ENCODE data around the gene MPPED2.

- TF ChIP-seq SUZ12 (IDR thresholded peaks at IDR 0.05; ENCODE audit: extremely low read depth, insufficient read depth, insufficient read length) (no peak), ZNF274 (IDR thresholded peaks at IDR 0.05; ENCODE audit: low read depth, low read length) (no peak), YY1 (IDR thresholded peaks at IDR 0.05; ENCODE audit: insufficient read depth, insufficient read length) (no peak)
Measured at GRCh38 chr11:30364837-30365482, 221.2 kb downstream of the MPPED2 start.
